Body of pancreas (tissue), 4 donors: Measurements from ENCODE around the gene SLC35F3.

ENCODE experiments used
- CTCF ChIP-seq, 7 experiments: fragments of 450-650 bp in 4 of 7; fragments of 200-600 bp in 3 of 7; sonication (generic) in 3 of 7; IDR thresholded peaks; one replicate each; pipeline ENCODE4 v1.5.1; 2016 to 2019; ENCODE audit warnings: antibody characterized with exemption in 7 of 7
- POLR2A ChIP-seq, 3 donors: fragments of 450-650 bp; IDR thresholded peaks; one replicate each; pipeline ENCODE4 v1.6.1; 2016; ENCODE audit warnings: antibody characterized with exemption in 3 of 3, mild to moderate bottlenecking in 2 of 3

GRCh38 chr1:233983811-233984210, 79.3 kb downstream of the SLC35F3 start:
- TF ChIP-seq CTCF (IDR thresholded peaks at IDR 0.05) (no peak), POLR2A (IDR thresholded peaks at IDR 0.05) (no peak)
